ENCODE measurements around the gene PPIP5K2. TPM values are rescaled to one million over a fixed set of nuclear protein-coding genes. Genes with fewer than 3 reads are reported as not detected.

Gene PPIP5K2
- total and polyA plus RNA-seq, 10 donors, result 22.3 to 79.8 (median 63.5) TPM

DNA sequence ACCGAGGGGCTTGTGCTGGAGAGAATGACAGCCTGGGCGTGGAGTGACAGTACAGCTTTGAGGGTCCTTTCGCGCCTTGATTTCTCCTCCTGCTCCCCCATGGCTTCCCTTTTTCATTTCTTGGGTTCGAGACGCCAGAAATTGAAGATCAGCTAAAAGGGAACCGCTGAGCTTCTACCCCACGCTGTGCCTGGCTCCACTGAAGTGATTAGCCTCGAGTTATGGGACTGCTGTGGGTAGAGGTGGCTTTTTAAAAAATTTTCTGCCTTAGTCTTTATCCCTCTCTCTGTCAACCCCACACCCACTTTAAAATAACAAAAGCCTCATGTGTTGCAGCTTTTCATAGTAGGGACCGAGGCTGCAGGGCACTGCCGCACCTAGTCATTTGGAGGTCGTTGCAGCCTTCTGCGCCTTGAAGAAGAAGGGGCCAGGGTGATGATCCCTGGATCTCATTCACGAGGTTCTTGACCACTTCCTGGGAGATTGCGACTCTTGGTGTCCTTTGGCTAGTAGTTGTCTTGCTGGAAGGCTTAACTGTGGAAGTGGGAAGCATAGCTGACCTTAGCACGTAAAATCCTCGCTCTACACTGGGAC, 603 bp downstream of the PPIP5K2 start:
- no peaks in the 10 kb centered on the region for H3K27me3 ChIP-seq (replicated peaks in 1 of 7)
- peak overlapping the region; percentile 76 to 86 (median 82) for H3K4me3 ChIP-seq
- intact Hi-C loops (cut with DNase I; ENCODE audit: low total_unique reads), result no loop called here
- H3K4me1 ChIP-seq, result peaks cover 18 to 76% (median 42%) of the 10 kb centered on the region in 6 donors
- DNase-seq, result no peak
- peak overlapping the region; percentile 89 to 98 (median 96) for H3K27ac ChIP-seq
- no peaks in the 10 kb centered on the region for H3K9me3 ChIP-seq
- TF ChIP-seq, protein P1, sequence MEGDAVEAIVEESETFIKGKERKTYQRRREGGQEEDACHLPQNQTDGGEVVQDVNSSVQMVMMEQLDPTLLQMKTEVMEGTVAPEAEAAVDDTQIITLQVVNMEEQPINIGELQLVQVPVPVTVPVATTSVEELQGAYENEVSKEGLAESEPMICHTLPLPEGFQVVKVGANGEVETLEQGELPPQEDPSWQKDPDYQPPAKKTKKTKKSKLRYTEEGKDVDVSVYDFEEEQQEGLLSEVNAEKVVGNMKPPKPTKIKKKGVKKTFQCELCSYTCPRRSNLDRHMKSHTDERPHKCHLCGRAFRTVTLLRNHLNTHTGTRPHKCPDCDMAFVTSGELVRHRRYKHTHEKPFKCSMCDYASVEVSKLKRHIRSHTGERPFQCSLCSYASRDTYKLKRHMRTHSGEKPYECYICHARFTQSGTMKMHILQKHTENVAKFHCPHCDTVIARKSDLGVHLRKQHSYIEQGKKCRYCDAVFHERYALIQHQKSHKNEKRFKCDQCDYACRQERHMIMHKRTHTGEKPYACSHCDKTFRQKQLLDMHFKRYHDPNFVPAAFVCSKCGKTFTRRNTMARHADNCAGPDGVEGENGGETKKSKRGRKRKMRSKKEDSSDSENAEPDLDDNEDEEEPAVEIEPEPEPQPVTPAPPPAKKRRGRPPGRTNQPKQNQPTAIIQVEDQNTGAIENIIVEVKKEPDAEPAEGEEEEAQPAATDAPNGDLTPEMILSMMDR (IDR thresholded peaks at IDR 0.05 in 8 of 11, conservative IDR thresholded peaks at IDR 0.05 in 3 of 11), result no peak
- TF ChIP-seq POLR2AphosphoS5 (IDR thresholded peaks at IDR 0.05) (no peak), POLR2A (IDR thresholded peaks at IDR 0.05) (no peak)
- WGBS, 5 donors, result 2 to 3% (median 2%) methylated on average over 17 of the region's 17 CpGs
- no peaks in the 10 kb centered on the region for H3K36me3 ChIP-seq

DNA sequence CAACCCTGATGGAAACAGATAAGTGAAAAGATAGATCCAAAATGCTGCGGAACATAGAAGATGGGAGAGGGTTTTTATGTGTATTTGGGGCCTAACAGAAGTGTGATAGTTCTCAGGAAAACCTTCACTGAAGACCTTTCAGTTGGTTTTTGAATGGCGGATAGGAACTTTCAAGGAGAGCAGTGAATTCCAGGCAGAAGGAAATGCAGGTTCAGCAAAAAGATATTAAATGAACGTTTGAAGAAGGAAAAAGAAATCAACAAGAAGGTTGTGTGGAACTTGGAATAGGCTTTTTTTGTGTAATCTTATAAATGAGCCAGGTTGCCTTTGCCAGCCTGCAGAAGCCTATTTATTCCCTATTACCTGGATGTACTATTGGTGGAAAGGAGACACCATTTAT, 2.1 kb downstream of the PPIP5K2 start:
- peak overlapping the region in 3 of 8 donors; percentile 18 to 44 (median 27) for H3K27ac ChIP-seq
- peak overlapping the region in 1 of 8 donors; percentile 85 for H3K4me3 ChIP-seq
- H3K27me3 ChIP-seq (replicated peaks in 1 of 7), result no peaks in the 10 kb centered on the region
- H3K9me3 ChIP-seq, result no peaks in the 10 kb centered on the region
- H3K4me1 ChIP-seq, result peaks cover 18 to 79% (median 46%) of the 10 kb centered on the region in 6 donors
- 36 to 74% (median 54%) methylated on average over 3 of the region's 3 CpGs for WGBS, 5 donors
- DNase-seq, result no peak
- TF ChIP-seq, protein P1 (IDR thresholded peaks at IDR 0.05 in 8 of 11, conservative IDR thresholded peaks at IDR 0.05 in 3 of 11), result no peak
- H3K36me3 ChIP-seq, result no peaks in the 10 kb centered on the region
- intact Hi-C loops (cut with DNase I; ENCODE audit: low total_unique reads), result no loop called here

DNA sequence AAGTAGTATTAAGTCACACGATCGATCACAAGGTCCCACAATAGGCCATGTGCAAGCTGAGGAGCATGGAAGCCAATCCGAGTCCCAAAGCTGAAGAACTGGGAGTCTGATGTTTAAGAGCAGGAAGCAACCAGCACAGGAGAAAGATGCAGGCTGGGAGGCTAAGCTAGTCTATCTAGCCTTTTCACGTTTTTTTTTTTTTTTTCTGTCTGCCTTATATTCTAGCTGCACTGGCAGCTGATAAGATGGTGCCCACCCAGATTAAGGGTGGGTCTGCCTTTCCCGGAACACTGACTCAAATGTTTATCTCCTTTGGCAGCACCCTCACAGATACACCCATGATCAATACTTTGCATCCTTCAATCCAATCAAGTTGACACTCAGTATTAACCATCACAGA, 6.5 kb downstream of the PPIP5K2 start:
- no peak for DNase-seq
- Histone ChIP-seq H3K27me3 (replicated peaks in 1 of 7) (no peaks in the 10 kb centered on the region), H3K27ac (no peak overlapping the region), H3K4me3 (no peak overlapping the region), H3K36me3 (peaks cover 0 to 19% (median 0%) of the 10 kb centered on the region in 6 donors), H3K4me1 (peaks cover 10 to 64% (median 23%) of the 10 kb centered on the region in 6 donors), H3K9me3 (no peaks in the 10 kb centered on the region)
- intact Hi-C loops (cut with DNase I; ENCODE audit: low total_unique reads), result no loop called here
- WGBS, 5 donors, result 91 to 97% (median 95%) methylated on average over 5 of the region's 5 CpGs
- TF ChIP-seq, protein P1 (IDR thresholded peaks at IDR 0.05 in 8 of 11, conservative IDR thresholded peaks at IDR 0.05 in 3 of 11), result no peak
- TF ChIP-seq POLR2A (IDR thresholded peaks at IDR 0.05) (no peak), POLR2AphosphoS5 (IDR thresholded peaks at IDR 0.05) (no peak)

DNA sequence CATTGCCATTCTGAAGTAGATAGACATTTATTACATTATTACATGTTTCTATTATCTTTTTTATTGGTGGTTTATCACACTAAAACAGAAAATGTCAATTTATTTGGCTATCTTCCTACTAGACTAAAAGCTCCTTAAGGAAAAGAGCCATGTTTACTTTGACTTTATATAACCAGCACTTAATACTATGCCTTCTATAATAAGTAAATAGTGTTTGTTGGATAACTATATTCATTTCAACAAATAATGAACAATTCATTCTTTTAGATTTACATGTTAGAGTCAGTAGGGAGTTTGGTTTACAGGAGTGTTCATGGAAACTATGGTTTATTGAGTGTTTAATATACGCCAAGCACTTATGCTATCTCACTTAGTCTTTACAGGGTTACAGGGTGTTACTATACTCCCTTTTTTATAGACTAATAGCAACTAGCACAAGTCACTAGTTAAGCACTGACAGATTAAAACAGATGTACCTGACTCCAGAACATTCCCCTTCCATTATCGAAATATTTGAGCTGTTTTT, 7.3 kb downstream of the PPIP5K2 start:
- Histone ChIP-seq H3K27me3 (replicated peaks in 1 of 7) (no peaks in the 10 kb centered on the region), H3K4me1 (peaks cover 3 to 60% (median 15%) of the 10 kb centered on the region in 6 donors), H3K9me3 (no peaks in the 10 kb centered on the region), H3K27ac (no peak overlapping the region), H3K36me3 (peaks cover 0 to 19% (median 0%) of the 10 kb centered on the region in 6 donors), H3K4me3 (no peak overlapping the region)
- intact Hi-C loops (cut with DNase I; ENCODE audit: low total_unique reads), result no loop called here
- WGBS, 5 donors, result 94 to 99% (median 96%) methylated on average over 2 of the region's 2 CpGs
- no peak for DNase-seq
- TF ChIP-seq POLR2A (IDR thresholded peaks at IDR 0.05), result no peak
- TF ChIP-seq, protein P1 (IDR thresholded peaks at IDR 0.05 in 8 of 11, conservative IDR thresholded peaks at IDR 0.05 in 3 of 11), result no peak
- no peak for TF ChIP-seq POLR2AphosphoS5 (IDR thresholded peaks at IDR 0.05)

Measured in spleen (tissue), 11 donors.